ENCODE data around the gene OAS2. TPM values are rescaled to one million over a fixed set of nuclear protein-coding genes. Genes with fewer than 3 reads are reported as not detected.

The OAS2 gene
- total and polyA plus RNA-seq, 10 of the 15 experiments (the other 5 are each of a cell fraction or from before 2014, with no cell fraction given) = 32.4 to 290 (median 90.2) TPM

DNA sequence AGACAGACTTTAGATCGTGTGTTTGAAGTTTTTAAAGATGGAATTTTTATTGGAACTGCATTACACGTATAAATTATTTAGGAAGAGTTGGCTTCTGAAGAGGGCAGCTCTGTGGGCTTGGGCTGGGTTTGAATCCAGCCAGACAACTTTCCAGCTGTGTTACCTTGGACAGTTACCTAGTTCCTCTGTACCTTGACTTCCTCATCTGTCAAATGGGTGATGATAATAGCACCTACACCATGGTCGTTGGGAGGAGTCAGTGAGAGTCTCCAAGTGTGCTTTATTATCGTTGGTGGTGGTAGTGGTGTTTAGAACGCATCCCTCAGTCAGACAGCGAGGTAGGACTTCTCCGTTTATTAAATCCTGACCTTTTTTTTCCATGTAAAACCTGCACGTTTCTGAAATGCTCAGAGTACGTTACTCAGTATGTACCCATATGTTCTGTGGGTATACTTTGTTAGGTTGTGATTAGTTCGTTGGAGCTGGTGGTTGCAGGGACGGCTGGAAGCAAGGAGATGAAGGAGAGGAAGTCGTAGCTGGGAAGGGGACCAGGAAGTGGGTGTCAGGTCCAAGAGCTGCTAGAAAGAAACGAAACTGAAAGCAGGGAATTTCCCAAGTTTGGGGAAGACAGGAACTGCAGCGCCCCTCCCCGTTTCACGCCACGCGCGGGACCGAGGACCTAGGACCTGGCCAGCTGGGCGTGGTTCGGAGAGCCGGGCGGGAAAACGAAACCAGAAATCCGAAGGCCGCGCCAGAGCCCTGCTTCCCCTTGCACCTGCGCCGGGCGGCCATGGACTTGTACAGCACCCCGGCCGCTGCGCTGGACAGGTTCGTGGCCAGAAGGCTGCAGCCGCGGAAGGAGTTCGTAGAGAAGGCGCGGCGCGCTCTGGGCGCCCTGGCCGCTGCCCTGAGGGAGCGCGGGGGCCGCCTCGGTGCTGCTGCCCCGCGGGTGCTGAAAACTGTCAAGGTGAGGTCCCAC is 40.3 kb upstream of the OAS2 start, which contains the start of gene OAS3 (continued):
- no peak for TF ChIP-seq ZNF384 (IDR thresholded peaks at IDR 0.05; ENCODE audit: borderline replicate concordance, low read depth, low read length)
- TF ChIP-seq FOXK2 (IDR thresholded peaks at IDR 0.05) = no peak
- TF ChIP-seq NFYA (IDR thresholded peaks at IDR 0.05; ENCODE audit: borderline replicate concordance, low read depth, low read length) = no peak
- no peak for TF ChIP-seq PML (IDR thresholded peaks at IDR 0.05; ENCODE audit: low read length)
- no peak for TF ChIP-seq MYC (IDR thresholded peaks at IDR 0.05; ENCODE audit: insufficient read depth, insufficient read length, insufficient replicate concordance, low read length, severe bottlenecking)
- TF ChIP-seq, protein P1, sequence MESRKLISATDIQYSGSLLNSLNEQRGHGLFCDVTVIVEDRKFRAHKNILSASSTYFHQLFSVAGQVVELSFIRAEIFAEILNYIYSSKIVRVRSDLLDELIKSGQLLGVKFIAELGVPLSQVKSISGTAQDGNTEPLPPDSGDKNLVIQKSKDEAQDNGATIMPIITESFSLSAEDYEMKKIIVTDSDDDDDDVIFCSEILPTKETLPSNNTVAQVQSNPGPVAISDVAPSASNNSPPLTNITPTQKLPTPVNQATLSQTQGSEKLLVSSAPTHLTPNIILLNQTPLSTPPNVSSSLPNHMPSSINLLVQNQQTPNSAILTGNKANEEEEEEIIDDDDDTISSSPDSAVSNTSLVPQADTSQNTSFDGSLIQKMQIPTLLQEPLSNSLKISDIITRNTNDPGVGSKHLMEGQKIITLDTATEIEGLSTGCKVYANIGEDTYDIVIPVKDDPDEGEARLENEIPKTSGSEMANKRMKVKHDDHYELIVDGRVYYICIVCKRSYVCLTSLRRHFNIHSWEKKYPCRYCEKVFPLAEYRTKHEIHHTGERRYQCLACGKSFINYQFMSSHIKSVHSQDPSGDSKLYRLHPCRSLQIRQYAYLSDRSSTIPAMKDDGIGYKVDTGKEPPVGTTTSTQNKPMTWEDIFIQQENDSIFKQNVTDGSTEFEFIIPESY (IDR thresholded peaks at IDR 0.05) = no peak
- no peak for TF ChIP-seq ZNF274 (IDR thresholded peaks at IDR 0.05; ENCODE audit: insufficient read depth, insufficient read length)
- TF ChIP-seq, protein P2, sequence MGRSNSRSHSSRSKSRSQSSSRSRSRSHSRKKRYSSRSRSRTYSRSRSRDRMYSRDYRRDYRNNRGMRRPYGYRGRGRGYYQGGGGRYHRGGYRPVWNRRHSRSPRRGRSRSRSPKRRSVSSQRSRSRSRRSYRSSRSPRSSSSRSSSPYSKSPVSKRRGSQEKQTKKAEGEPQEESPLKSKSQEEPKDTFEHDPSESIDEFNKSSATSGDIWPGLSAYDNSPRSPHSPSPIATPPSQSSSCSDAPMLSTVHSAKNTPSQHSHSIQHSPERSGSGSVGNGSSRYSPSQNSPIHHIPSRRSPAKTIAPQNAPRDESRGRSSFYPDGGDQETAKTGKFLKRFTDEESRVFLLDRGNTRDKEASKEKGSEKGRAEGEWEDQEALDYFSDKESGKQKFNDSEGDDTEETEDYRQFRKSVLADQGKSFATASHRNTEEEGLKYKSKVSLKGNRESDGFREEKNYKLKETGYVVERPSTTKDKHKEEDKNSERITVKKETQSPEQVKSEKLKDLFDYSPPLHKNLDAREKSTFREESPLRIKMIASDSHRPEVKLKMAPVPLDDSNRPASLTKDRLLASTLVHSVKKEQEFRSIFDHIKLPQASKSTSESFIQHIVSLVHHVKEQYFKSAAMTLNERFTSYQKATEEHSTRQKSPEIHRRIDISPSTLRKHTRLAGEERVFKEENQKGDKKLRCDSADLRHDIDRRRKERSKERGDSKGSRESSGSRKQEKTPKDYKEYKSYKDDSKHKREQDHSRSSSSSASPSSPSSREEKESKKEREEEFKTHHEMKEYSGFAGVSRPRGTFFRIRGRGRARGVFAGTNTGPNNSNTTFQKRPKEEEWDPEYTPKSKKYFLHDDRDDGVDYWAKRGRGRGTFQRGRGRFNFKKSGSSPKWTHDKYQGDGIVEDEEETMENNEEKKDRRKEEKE (IDR thresholded peaks at IDR 0.05) = no peak
- TF ChIP-seq MXI1 (IDR thresholded peaks at IDR 0.05; ENCODE audit: low read depth, low read length) = peak; percentile 43
- no peak for TF ChIP-seq MTA3 (IDR thresholded peaks at IDR 0.05; ENCODE audit: borderline replicate concordance, low read length)
- TF ChIP-seq TAF1 (IDR thresholded peaks at IDR 0.05; ENCODE audit: borderline replicate concordance, low read depth, low read length) = no peak
- TF ChIP-seq HDGF (IDR thresholded peaks at IDR 0.05) = peak; percentile 45; the same call in 1 of the 2 replicates
- peak; percentile 57; the same call in 1 of the 2 replicates for TF ChIP-seq IRF4 (IDR thresholded peaks at IDR 0.05; ENCODE audit: low read depth, low read length)
- TF ChIP-seq POLR2AphosphoS5 (IDR thresholded peaks at IDR 0.05; ENCODE audit: low read length) = no peak
- TF ChIP-seq, protein P3, sequence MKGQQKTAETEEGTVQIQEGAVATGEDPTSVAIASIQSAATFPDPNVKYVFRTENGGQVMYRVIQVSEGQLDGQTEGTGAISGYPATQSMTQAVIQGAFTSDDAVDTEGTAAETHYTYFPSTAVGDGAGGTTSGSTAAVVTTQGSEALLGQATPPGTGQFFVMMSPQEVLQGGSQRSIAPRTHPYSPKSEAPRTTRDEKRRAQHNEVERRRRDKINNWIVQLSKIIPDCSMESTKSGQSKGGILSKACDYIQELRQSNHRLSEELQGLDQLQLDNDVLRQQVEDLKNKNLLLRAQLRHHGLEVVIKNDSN (IDR thresholded peaks at IDR 0.05; ENCODE audit: borderline replicate concordance, extremely low read length, insufficient read depth, low read depth, low read length) = no peak
- no peak for TF ChIP-seq BMI1 (IDR thresholded peaks at IDR 0.05; ENCODE audit: borderline replicate concordance)
- TF ChIP-seq, protein P4, sequence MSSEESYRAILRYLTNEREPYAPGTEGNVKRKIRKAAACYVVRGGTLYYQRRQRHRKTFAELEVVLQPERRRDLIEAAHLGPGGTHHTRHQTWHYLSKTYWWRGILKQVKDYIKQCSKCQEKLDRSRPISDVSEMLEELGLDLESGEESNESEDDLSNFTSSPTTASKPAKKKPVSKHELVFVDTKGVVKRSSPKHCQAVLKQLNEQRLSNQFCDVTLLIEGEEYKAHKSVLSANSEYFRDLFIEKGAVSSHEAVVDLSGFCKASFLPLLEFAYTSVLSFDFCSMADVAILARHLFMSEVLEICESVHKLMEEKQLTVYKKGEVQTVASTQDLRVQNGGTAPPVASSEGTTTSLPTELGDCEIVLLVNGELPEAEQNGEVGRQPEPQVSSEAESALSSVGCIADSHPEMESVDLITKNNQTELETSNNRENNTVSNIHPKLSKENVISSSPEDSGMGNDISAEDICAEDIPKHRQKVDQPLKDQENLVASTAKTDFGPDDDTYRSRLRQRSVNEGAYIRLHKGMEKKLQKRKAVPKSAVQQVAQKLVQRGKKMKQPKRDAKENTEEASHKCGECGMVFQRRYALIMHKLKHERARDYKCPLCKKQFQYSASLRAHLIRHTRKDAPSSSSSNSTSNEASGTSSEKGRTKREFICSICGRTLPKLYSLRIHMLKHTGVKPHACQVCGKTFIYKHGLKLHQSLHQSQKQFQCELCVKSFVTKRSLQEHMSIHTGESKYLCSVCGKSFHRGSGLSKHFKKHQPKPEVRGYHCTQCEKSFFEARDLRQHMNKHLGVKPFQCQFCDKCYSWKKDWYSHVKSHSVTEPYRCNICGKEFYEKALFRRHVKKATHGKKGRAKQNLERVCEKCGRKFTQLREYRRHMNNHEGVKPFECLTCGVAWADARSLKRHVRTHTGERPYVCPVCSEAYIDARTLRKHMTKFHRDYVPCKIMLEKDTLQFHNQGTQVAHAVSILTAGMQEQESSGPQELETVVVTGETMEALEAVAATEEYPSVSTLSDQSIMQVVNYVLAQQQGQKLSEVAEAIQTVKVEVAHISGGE (CRISPR knock-in tag; IDR thresholded peaks at IDR 0.05) = no peak
- no peak for TF ChIP-seq POLR2AphosphoS2 (IDR thresholded peaks at IDR 0.05; ENCODE audit: low read depth, low read length)
- peak; percentile 88 for TF ChIP-seq EED (IDR thresholded peaks at IDR 0.05; ENCODE audit: low read depth)
- no peak for TF ChIP-seq SRF (IDR thresholded peaks at IDR 0.05; ENCODE audit: low read depth in 2 of 2, low read length in 2 of 2)
